Left cardiac atrium (tissue), 4 donors: ENCODE results near the gene NIM1K. TPM values are rescaled to one million over a fixed set of nuclear protein-coding genes. Genes with fewer than 3 reads are reported as not detected.
"Not testable (repeated sequence)": the region's sequence is repeated elsewhere in the genome, so short reads cannot be mapped to it uniquely, and the experiment has no call there.

ENCODE experiments used
- ATAC-seq, 2 donors: fragments of 200-7000 bp; cut with Tn5 transposase; one replicate each; pipeline ENCODE4 v1.9.1; 2020; ENCODE audit warnings: mild to moderate bottlenecking in 2 of 2, moderate library complexity in 2 of 2
- DNase-seq: peaks from one replicate; pipeline ENCODE4 v3.0.0-alpha.2; 2020
- intact Hi-C, 2 donors: fragments of 100-400 bp; cut with DNase I; formaldehyde crosslinking; loops; one replicate each; pipeline versions ENCODE4 v1.14.1 to v1.15.1; 2022 to 2023
- long read RNA-seq: library from polyadenylated mRNA; unstranded; transcript quantifications from one replicate; pipeline ENCODE4 v2.0.0, GENCODE V29; 2021
- total RNA-seq, 2 donors: library from RNA; stranded (reverse); fragmentation: NEBNext Ultra II Directional; extraction: Animal tissue kit (Norgen Biotek cat#: 25700); gene quantifications; one replicate each; pipeline ENCODE4 v1.2.1, GENCODE V29; 2021
- donor health status: DM: no; HTN: yes; CAD: no.
- donor health status: DM: no; HTN: yes; CAD: no; lungs with severe emphysema.
- donor health status: DM: yes; HTN: yes; CAD: no.
- donor health status: Dilated cardiomyopathy.

The NIM1K gene
- under 1 TPM; 0.34 to 0.91 TPM for total RNA-seq
- long read RNA-seq: 0 reads

- peak; percentile 87 to 91 for ATAC-seq
- intact Hi-C loops: loop anchor here in 1 of 2 donors (10.0 kb wide), 1 partner anchor 113 kb away; no protein-coding TSS in a partner anchor
- DNase-seq: peak; percentile 74
Measured at GRCh38 chr5:43191740-43192557, at the start of gene NIM1K. TSS of gene NIM1K (plus strand) at chr5:43192225. CDS start at chr5:43245776, 53,551 bp downstream.

- ATAC-seq (no peak), DNase-seq (no peak)
- intact Hi-C loops: no loop called here
Measured at GRCh38 chr5:43145071-43145470, 47.0 kb upstream of the NIM1K start.

- intact Hi-C loops: no loop called here
- no peak for ATAC-seq
Measured at GRCh38 chr5:43146958-43147357, 45.1 kb upstream of the NIM1K start.

DNA sequence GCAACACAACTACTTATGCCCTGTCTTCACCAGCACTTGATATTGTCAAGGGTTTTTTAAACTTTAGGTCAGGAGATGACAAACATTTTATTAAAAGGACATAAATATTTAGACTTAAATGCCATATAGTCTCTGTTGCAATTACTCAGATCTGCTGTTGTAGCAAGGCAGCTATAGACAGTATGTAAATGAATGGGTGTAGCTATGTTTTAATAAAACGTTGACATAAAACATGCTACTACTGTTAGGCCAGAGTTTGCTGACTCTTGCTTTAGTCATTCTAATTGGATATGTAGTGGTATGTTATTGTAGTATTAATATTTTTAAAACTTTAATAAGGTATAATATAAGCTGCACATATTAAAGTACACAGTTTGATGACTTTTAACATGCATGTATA lies 43.6 kb upstream of the NIM1K start:
- no peak for ATAC-seq
- intact Hi-C loops: no loop called here

More at GRCh38 chr5:43146958-43147357, 45.1 kb upstream of the NIM1K start:
- no peak for DNase-seq

DNA sequence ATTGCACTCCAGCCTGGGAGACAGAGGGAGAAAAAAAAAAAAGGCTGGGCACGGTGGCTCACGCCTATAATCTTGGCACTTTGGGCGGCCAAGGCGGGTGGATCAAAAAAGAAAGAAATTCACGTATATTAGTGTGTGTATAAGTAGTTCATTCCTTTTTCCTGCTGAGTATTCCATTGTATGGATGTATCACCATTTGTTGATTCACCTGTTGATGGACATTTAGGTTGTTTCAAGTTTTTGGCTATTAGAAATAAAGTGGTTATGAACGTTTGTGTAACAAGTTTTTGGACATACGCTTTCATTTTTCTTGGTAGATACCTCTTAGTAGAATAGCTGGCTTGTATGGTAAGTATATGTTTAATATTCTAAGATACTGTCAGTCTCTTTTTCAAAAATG lies 42.8 kb upstream of the NIM1K start:
- intact Hi-C loops: no loop called here
- DNase-seq: no peak
- ATAC-seq: no peak

More for the DNA sequence above, 43.6 kb upstream of the NIM1K start:
- DNase-seq: no peak

GRCh38 chr5:43150075-43150474 lies 42.0 kb upstream of the NIM1K start:
- DNase-seq (no peak), ATAC-seq (no peak)
- intact Hi-C loops: no loop called here

DNA sequence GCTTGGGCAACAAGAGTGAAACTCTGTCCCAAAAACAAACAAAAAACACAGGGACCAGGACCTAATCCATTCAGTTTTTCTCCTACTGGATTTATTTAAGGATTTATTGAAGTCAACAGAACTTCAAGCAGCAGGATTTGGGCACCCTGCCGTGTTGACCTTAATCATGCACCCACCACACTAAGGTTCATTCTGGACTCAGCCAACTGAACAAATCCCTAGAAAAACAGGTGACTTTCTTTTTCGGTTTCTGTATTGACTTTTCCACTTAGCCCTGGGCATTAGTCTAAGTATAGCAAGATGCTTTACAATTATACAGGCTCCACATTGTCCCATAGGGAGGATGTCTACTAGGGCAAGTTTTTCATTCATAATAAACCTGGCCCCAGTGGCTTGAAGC lies 41.3 kb upstream of the NIM1K start:
- DNase-seq (no peak), ATAC-seq (no peak)
- intact Hi-C loops: no loop called here

- ATAC-seq (no peak), DNase-seq (no peak)
- intact Hi-C loops: no loop called here
Measured at GRCh38 chr5:43152946-43153345, 39.1 kb upstream of the NIM1K start.

DNA sequence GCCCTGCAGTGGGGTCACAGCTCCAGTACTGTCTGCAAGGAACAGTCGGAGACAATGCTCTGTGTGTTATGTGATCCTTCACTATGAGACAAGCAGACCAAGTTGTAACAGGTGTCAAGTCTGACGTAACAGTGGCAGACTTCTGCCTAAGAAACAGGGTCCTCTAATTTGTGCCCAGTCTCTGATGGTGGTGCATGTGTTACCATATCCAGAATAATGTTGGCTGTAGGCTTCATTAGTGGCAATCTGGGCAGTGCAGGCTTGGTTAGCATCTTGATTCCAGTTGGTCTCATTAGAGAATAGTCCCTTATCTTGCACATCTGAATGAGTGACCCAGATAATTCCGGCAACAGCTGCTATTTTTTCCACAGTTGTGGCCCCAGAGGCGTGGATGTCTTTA lies 37.6 kb upstream of the NIM1K start:
- ATAC-seq (peak; percentile 12 to 39), DNase-seq (no peak)
- intact Hi-C loops: no loop called here

GRCh38 chr5:43155394-43156096 lies 36.5 kb upstream of the NIM1K start:
- ATAC-seq (no peak), DNase-seq (no peak)
- intact Hi-C loops: no loop called here

GRCh38 chr5:43156388-43156787 lies 35.6 kb upstream of the NIM1K start:
- intact Hi-C loops: no loop called here
- no peak for DNase-seq
- ATAC-seq: peak in 1 of 2 donors; percentile 14

- intact Hi-C loops: no loop called here
- ATAC-seq (peak in 1 of 2 donors; percentile 53), DNase-seq (no peak)
Measured at GRCh38 chr5:43157068-43157467, 35.0 kb upstream of the NIM1K start.

- intact Hi-C loops: no loop called here
- DNase-seq (no peak), ATAC-seq (no peak)
Measured at GRCh38 chr5:43161244-43161643, 30.8 kb upstream of the NIM1K start.

GRCh38 chr5:43164801-43165200 lies 27.2 kb upstream of the NIM1K start:
- ATAC-seq, intact Hi-C loops, DNase-seq: not testable (repeated sequence)

- intact Hi-C loops: no loop called here
- ATAC-seq (no peak), DNase-seq (no peak)
Measured at GRCh38 chr5:43165323-43165722, 26.7 kb upstream of the NIM1K start.

- ATAC-seq: no peak
- DNase-seq: no peak
- intact Hi-C loops: no loop called here
Measured at GRCh38 chr5:43168175-43168574, 23.9 kb upstream of the NIM1K start.

- intact Hi-C loops: no loop called here
- ATAC-seq: no peak
- DNase-seq: no peak
Measured at GRCh38 chr5:43171451-43171850, 20.6 kb upstream of the NIM1K start.

GRCh38 chr5:43171926-43172325 lies 20.1 kb upstream of the NIM1K start:
- intact Hi-C loops: no loop called here
- no peak for ATAC-seq
- no peak for DNase-seq

GRCh38 chr5:43172779-43173178 lies 19.2 kb upstream of the NIM1K start:
- DNase-seq (no peak), ATAC-seq (no peak)
- intact Hi-C loops: no loop called here

GRCh38 chr5:43174586-43174985 lies 17.4 kb upstream of the NIM1K start:
- no peak for ATAC-seq
- intact Hi-C loops: no loop called here
- DNase-seq: no peak
